GM20000 (cell line): ENCODE results near the gene TREX2.

Source experiments
- DNase-seq: peaks from one replicate; pipeline ENCODE4 v3.0.0; 2012; ENCODE audit warnings: low spot score
- CTCF ChIP-seq: IDR thresholded peaks from 2 replicates; pipeline ENCODE4 v1.5.1; 2012; ENCODE audit warnings: mild to moderate bottlenecking, control low read depth; ENCODE audit errors: extremely low read depth, missing control alignments

The TREX2 gene

GRCh38 chrX:153446950-153447580 lies 1.2 kb upstream of the TREX2 start:
- no peak for DNase-seq
- TF ChIP-seq CTCF, result no peak

GRCh38 chrX:153446636-153446936 lies 730 bp upstream of the TREX2 start:
- no peak for TF ChIP-seq CTCF
- no peak for DNase-seq

- TF ChIP-seq CTCF, result no peak
Measured at GRCh38 chrX:153445106-153445855, 575 bp downstream of the TREX2 start.

GRCh38 chrX:153444333-153445011 lies 1.4 kb downstream of the TREX2 start:
- DNase-seq, result no peak
- no peak for TF ChIP-seq CTCF

More at GRCh38 chrX:153445106-153445855, 575 bp downstream of the TREX2 start:
- no peak for DNase-seq

GRCh38 chrX:153443476-153444332 lies 2.2 kb downstream of the TREX2 start:
- DNase-seq, result no peak
- TF ChIP-seq CTCF, result no peak

GRCh38 chrX:153442463-153442862 lies 3.4 kb downstream of the TREX2 start:
- DNase-seq, result no peak
- TF ChIP-seq CTCF, result no peak

- no peak for DNase-seq
- TF ChIP-seq CTCF, result no peak
Measured at GRCh38 chrX:153441981-153442380, 3.9 kb downstream of the TREX2 start.
